ENCODE data around the gene MCRIP1.

Gene MCRIP1

DNA sequence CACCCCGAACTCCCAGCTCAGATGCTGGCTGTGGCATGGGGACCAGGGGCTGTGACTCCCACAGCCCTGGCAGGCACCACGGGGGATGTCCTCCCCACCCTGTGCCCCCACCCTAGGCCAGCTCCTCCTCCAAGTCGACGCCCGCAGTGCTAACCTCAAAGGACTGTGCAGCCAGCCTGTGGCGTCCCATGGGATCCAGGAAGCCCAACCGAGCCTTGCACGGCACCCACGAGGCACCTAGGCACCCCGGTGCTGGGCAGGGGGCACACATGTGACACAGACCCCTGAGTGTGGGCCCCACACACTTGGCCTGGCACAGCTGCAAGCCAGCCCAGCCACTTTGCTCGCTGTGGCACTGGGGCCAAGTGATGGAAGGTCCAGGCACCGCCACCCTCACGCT, 25.3 kb downstream of the MCRIP1 start:
- Histone ChIP-seq H3K4me3 (ENCODE audit: low read length) (no peak overlapping the region), H3K4me2 (ENCODE audit: low read length) (no peak overlapping the region), H3K9ac (ENCODE audit: low read length) (no peak overlapping the region), H3K27me3 (ENCODE audit: low read depth, low read length) (peaks cover 4% of the 10 kb centered on the region; the same call in 1 of the 2 replicates), H2AFZ (ENCODE audit: low read depth, low read length) (no peak overlapping the region), H3K4me1 (ENCODE audit: low read length) (no peaks in the 10 kb centered on the region), H3K27ac (ENCODE audit: low read length) (no peak overlapping the region), H3K36me3 (replicated peaks; ENCODE audit: low read depth, low read length) (no peaks in the 10 kb centered on the region), H4K20me1 (ENCODE audit: insufficient read depth, low read length) (no peaks in the 10 kb centered on the region), H3K79me2 (ENCODE audit: low read length) (no peaks in the 10 kb centered on the region), H3K9me3 (ENCODE audit: insufficient read depth, low read length) (no peaks in the 10 kb centered on the region)
- TF ChIP-seq, protein P1, sequence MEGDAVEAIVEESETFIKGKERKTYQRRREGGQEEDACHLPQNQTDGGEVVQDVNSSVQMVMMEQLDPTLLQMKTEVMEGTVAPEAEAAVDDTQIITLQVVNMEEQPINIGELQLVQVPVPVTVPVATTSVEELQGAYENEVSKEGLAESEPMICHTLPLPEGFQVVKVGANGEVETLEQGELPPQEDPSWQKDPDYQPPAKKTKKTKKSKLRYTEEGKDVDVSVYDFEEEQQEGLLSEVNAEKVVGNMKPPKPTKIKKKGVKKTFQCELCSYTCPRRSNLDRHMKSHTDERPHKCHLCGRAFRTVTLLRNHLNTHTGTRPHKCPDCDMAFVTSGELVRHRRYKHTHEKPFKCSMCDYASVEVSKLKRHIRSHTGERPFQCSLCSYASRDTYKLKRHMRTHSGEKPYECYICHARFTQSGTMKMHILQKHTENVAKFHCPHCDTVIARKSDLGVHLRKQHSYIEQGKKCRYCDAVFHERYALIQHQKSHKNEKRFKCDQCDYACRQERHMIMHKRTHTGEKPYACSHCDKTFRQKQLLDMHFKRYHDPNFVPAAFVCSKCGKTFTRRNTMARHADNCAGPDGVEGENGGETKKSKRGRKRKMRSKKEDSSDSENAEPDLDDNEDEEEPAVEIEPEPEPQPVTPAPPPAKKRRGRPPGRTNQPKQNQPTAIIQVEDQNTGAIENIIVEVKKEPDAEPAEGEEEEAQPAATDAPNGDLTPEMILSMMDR (IDR thresholded peaks at IDR 0.05; ENCODE audit: low read depth, low read length) = no peak
- no peak for TF ChIP-seq EZH2phosphoT487 (IDR thresholded peaks at IDR 0.05; ENCODE audit: low read depth)

DNA sequence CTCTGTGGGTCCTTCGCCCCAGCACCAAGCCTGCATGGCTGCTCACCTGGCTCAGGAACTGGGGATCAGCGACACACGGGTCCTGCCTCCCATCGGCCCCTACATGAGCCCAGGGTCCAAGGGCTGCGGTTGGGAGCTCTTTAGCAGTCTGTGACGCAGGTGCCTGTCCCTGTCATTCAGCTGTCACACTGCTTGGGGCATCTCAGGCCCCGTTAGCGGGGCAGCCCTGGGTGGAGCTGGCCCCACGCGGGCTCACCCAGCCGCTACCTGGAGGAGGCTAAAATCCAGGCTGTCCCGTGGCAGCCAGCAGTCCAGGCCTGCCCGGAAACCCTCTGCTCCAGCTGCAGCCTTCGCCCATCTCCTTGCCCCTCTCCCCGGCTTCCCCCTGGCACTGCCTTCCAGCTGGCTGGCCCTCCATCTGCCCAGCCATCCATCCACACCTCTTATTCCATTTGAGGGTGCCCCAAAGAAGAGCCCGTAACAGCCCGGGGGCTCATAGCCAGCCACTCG, 25.8 kb downstream of the MCRIP1 start:
- Histone ChIP-seq H3K27me3 (ENCODE audit: low read depth, low read length) (peaks cover 4% of the 10 kb centered on the region; the same call in 1 of the 2 replicates), H3K4me2 (ENCODE audit: low read length) (no peak overlapping the region), H3K9ac (ENCODE audit: low read length) (no peak overlapping the region)

GRCh38 chr17:81806461-81807209, 26.5 kb downstream of the MCRIP1 start:
- no peaks in the 10 kb centered on the region for H4K20me1 ChIP-seq (ENCODE audit: insufficient read depth, low read length)
- H3K9me3 ChIP-seq (ENCODE audit: insufficient read depth, low read length) = no peaks in the 10 kb centered on the region
- H2AFZ ChIP-seq (ENCODE audit: low read depth, low read length) = no peak overlapping the region
- no peak overlapping the region for H3K9ac ChIP-seq (ENCODE audit: low read length)
- no peaks in the 10 kb centered on the region for H3K79me2 ChIP-seq (ENCODE audit: low read length)
- no peaks in the 10 kb centered on the region for H3K36me3 ChIP-seq (replicated peaks; ENCODE audit: low read depth, low read length)
- H3K4me2 ChIP-seq (ENCODE audit: low read length) = no peak overlapping the region
- no peak for TF ChIP-seq EZH2phosphoT487 (IDR thresholded peaks at IDR 0.05; ENCODE audit: low read depth)
- TF ChIP-seq, protein P1 (IDR thresholded peaks at IDR 0.05; ENCODE audit: low read depth, low read length) = no peak
- H3K4me1 ChIP-seq (ENCODE audit: low read length) = no peaks in the 10 kb centered on the region
- no peak overlapping the region for H3K27ac ChIP-seq (ENCODE audit: low read length)
- peaks cover 4% of the 10 kb centered on the region; the same call in 1 of the 2 replicates for H3K27me3 ChIP-seq (ENCODE audit: low read depth, low read length)
- no peak overlapping the region for H3K4me3 ChIP-seq (ENCODE audit: low read length)

More for the DNA sequence above, 25.8 kb downstream of the MCRIP1 start:
- Histone ChIP-seq H2AFZ (ENCODE audit: low read depth, low read length) (no peak overlapping the region), H3K36me3 (replicated peaks; ENCODE audit: low read depth, low read length) (no peaks in the 10 kb centered on the region), H3K4me3 (ENCODE audit: low read length) (no peak overlapping the region), H3K4me1 (ENCODE audit: low read length) (no peaks in the 10 kb centered on the region), H3K27ac (ENCODE audit: low read length) (no peak overlapping the region), H3K9me3 (ENCODE audit: insufficient read depth, low read length) (no peaks in the 10 kb centered on the region), H3K79me2 (ENCODE audit: low read length) (no peaks in the 10 kb centered on the region), H4K20me1 (ENCODE audit: insufficient read depth, low read length) (no peaks in the 10 kb centered on the region)
- TF ChIP-seq EZH2phosphoT487 (IDR thresholded peaks at IDR 0.05; ENCODE audit: low read depth) = no peak
- TF ChIP-seq, protein P1 (IDR thresholded peaks at IDR 0.05; ENCODE audit: low read depth, low read length) = no peak

- Histone ChIP-seq H3K36me3 (replicated peaks; ENCODE audit: low read depth, low read length) (no peaks in the 10 kb centered on the region), H3K4me1 (ENCODE audit: low read length) (no peaks in the 10 kb centered on the region), H3K9ac (ENCODE audit: low read length) (no peak overlapping the region), H3K27me3 (ENCODE audit: low read depth, low read length) (peaks cover 4% of the 10 kb centered on the region; the same call in 1 of the 2 replicates), H3K4me2 (ENCODE audit: low read length) (no peak overlapping the region), H3K79me2 (ENCODE audit: low read length) (no peaks in the 10 kb centered on the region), H4K20me1 (ENCODE audit: insufficient read depth, low read length) (no peaks in the 10 kb centered on the region), H2AFZ (ENCODE audit: low read depth, low read length) (no peak overlapping the region), H3K4me3 (ENCODE audit: low read length) (no peak overlapping the region), H3K9me3 (ENCODE audit: insufficient read depth, low read length) (no peaks in the 10 kb centered on the region), H3K27ac (ENCODE audit: low read length) (no peak overlapping the region)
- no peak for TF ChIP-seq EZH2phosphoT487 (IDR thresholded peaks at IDR 0.05; ENCODE audit: low read depth)
- TF ChIP-seq, protein P1 (IDR thresholded peaks at IDR 0.05; ENCODE audit: low read depth, low read length) = no peak
Observed at GRCh38 chr17:81805707-81806460, 27.2 kb downstream of the MCRIP1 start.

Data from OCI-LY3 (cell line).